ENCODE measurements around the gene ASB3.

GRCh38 chr2:53646788-53647187, 140.0 kb downstream of the ASB3 start:
- TF ChIP-seq CTCF (conservative IDR thresholded peaks at IDR 0.05; ENCODE audit: low read length): no peak
- no peak for TF ChIP-seq EZH2phosphoT487 (IDR thresholded peaks at IDR 0.05; ENCODE audit: borderline replicate concordance)
